HCEC 1CT (cell line): ENCODE results near the gene C20orf141.
"Not testable (repeated sequence)": the region's sequence is repeated elsewhere in the genome, so short reads cannot be mapped to it uniquely, and the experiment has no call there.

Source experiments
- DNase-seq: peaks from one replicate; pipeline ENCODE4 v3.0.0-alpha.2; 2017

C20orf141 gene

GRCh38 chr20:2820896-2821869 is 6.4 kb downstream of the C20orf141 start:
- DNase-seq, result no peak

DNA sequence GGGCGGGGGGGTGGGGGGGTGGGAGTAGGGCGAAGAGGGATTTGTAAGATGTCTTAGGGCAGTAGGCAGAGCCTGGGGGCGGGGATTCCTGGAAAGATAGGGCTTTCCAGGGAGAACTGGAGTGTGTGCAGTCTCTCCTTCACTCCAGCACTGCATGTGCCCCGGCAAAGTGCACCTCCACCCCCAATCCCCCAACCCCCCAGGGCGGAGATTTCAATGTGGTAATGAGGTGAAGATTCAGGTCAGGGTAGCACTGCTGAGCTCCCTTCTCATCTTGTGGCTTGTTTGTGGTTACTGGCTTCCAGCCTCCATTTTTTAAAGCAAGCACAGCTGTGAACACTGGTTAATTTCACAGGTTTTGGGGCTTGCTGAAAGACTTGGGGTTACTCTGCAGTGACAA is 7.3 kb downstream of the C20orf141 start:
- no peak for DNase-seq

DNA sequence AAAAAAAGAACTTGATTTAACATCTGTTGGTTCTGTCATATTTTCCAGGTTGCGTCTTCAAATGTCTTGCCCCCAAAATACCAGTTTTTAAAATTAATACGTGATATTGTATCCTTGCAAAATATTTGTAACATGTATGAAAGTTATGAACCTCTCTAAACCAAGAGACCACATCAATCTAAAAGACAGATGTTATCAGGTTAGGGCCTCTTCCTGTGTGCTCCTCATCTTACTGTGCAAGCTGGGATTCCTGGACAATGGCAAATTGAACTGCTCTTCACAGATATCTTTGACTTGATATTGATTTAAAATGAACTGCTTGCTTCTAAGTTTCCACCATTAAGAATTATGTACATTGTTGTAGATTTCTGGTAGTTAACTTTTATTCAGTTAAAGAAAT is 11.0 kb downstream of the C20orf141 start:
- no peak for DNase-seq

DNA sequence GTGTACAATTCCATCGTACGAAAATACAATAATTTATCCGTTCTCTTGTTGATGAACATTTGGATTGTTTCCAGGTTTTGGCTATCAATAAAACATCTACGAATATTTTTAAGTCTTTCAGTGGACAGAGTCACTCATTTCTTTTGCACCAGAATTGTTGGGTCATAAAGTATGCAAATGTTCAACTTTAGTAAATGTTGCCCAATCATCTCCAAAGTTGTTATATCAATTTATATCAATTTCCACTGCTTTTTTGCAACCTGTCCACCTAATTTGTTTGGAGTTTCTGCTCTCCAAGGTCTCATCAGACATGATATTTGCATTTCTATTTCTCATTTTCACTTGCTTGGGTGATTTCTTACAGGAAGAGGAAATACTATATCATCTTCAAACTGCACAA is 11.9 kb downstream of the C20orf141 start:
- no peak for DNase-seq

- DNase-seq, result no peak
These were observed 14.6 kb downstream of the C20orf141 start for GRCh38 chr20:2829376-2829775.

DNA sequence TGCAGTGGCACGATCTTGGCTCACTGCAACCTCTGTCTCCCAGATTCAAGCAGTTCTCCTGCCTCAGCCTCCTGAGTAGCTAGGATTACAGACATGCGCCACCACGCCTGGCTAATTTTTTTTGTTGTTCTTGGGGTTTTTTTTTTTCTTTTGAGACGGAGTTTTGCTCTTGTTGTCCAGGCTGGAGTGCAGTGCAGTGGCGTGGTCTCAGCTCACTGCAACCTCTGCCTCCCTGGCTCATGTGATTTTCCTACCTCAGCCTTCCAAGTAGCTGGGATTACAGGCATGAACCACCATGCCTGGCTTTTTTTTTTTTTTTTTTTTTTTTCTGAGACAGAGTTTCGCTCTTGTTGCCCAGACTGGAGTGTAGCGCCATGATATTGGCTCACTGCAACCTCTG is 16.4 kb downstream of the C20orf141 start:
- not testable (repeated sequence) for DNase-seq

DNA sequence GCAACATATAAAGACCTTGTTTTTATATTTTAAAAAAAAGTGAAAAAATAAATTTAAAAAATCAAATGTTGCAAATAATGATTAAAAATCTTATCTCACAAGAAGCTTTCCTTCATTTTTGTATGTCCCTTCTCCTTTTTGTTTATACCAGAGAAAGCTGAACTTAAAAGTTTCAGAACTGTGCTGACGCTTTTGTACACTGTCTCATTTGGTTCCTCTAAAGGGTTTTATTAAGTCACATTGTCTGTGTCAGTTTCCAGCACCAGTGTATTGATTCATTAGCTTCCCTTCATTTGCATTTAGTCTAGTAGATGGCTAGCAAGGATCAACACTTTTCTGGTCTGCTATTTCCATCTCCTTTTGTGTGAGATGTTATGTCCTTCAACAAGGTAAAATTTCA is 19.0 kb downstream of the C20orf141 start:
- DNase-seq, result no peak

DNA sequence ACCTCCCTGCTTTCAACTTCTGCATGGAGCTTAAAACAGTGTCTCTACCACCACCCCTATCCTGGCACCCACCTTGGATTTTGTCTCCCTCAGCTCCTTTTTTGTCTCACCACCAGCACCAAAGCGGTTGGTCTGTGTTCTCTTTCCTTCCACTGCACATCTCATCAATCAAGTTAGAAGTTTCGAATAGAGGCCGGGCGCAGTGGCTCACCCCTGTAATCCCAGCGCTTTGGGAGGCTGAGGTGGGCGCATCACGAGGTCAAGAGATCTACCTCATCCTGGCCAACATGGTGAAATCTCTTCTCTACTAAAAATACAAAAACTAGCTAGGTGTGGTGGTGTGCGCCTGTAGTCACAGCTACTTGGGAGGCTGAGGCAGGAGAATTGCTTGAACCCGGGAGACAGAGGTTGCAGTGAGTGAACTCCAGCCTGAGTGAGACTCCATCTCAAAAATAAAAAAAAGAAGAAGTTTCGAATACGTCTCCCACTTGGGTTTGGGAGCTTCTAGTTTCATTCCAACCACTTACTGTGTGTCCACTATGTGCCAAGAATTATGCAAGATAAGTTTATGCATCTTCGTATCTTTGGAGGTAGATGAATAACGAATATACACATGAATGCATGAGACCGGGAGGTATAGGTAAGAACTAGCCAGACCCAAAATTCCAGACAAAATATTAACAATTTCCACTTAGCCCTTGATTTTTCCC is 19.8 kb downstream of the C20orf141 start:
- DNase-seq, result no peak

GRCh38 chr20:2835331-2835796 is 20.6 kb downstream of the C20orf141 start:
- no peak for DNase-seq

DNA sequence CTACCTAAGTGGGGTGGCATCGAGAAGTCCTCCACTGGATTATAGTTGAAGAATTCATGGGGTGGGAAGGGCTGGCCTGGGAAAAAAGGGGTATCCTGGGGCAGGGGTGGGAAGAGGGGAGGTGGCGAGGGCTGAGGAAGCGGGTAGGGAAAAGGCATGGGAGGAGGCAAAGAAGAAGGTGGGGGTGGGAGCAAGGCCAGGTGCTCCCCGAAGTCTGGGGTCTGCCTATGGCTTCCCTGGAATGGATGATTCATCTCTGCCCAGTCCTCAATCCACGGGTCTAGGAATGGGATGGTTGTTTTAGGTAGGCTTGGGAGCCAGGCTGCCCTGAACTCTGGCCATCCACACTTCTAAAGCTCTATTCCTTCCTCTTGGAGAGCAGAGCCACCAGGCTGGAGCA is 21.2 kb downstream of the C20orf141 start:
- DNase-seq, result no peak

DNA sequence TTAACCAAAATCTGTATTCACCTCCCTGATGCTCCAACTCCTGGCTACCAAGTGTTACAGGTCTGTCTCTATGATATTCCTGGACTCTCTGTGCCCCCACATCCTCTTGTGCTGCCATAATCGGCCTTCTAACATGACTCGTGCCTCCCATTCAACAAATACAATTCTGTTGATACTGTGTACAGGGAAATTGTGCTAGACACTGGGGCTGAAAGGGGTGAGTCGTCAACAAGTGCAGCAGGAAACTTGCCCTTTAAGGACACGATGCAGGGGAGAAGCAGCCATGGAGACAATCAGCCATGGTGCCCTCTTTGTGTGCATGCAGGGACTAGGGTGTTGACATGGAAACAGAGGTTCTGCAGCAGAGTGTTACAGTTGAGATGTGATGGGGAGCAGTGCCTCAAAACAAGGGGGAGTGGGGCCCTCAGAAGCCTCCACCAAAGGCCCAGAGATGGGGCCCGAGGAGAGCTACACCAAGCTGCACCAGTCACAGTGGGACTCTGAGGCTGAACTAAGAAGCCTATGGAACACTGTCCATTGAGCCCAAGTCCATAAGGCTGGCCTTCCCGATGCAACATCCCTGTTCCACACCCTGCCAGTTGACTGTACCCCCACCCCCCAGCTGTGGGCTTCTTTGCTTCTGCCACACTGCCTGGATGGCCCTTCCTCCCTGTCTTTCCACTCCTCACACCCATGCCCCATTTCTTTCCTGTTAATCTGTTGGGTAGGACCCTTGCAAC is 22.6 kb downstream of the C20orf141 start:
- no peak for DNase-seq

DNA sequence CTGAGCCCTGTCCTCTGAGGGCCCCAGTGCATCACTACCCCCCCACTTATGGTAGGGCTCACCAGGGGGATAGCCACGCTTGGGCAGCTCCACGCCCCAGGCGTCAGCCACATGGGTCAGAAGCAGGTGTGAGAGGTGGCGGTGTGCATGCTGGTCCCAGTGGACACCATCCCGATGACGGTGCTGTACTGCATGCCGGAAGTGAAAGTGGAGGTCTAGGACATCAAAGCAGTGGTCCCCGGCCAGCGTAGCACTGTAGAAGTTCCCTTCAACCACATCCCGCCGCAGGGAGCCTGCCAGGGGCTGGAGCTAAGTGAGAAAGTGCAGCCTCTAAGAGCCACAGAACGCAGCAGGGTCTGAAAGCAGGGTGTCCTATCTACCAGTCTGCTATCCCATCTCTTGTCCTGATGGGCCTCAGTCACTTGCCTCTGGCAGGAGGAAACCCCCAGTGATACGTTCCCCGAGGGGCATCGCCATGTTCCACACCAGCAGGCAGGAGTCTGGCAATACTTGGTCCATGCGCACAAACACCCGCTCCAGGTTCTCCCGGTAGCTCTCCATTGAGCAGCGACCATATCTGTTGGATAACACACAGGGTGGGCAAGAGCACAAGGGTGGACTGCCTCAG is 23.5 kb downstream of the C20orf141 start:
- no peak for DNase-seq

GRCh38 chr20:2838847-2839671 is 24.3 kb downstream of the C20orf141 start:
- no peak for DNase-seq

GRCh38 chr20:2839732-2840137 is 24.9 kb downstream of the C20orf141 start:
- no peak for DNase-seq

DNA sequence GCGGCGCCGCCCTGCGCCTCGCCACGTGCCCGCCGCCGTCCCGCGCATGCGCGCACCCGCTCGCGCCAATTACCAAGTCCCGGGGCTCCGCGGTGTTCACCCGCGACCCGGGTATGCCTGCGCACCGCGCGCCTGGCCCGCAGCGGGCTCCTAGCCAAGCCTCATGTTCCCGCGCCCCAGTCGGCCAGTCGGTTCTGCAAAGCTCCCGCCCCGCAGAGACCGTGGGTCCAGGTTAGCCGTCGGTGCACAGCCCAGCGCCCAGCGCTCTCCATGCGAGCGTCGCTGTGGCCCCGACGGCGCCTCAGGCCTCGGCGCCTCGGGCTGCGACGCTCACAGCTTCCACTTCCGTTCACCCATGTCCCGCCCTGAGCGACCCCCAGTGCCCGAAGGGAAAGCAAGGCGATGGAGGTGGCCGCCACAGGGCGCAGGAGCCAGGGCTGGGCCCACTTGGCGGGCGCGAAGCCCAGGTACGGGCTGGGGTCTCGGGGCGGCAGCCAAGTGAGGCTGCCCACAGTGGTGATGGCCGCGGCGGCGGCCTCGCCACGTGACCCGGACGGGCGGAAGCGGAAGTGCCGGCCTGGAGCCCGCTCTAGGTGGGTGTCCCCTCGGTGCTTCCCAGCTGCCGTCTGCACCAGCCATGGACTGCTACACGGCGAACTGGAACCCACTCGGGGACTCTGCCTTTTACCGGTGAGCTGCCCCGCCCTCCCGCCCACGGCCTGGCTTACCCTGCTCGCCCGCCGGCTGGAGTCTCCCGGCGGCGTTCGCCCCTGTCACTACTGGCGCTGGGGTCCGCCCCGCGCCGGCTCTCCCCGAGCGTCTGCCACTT is 25.6 kb downstream of the C20orf141 start, which contains the start of the genes PCED1A and VPS16:
Gene PCED1A (minus strand): TSS at position 518 of the 829 bp plus-strand sequence. CDS start 743 bp downstream, outside the sequence.
Gene VPS16 (plus strand): TSS at position 608 of the 829 bp plus-strand sequence. CDS start 30 bp downstream, at position 638.
- DNase-seq, result peak; percentile 89

GRCh38 chr20:2840967-2841531 is 26.3 kb downstream of the C20orf141 start:
- DNase-seq, result peak; percentile 68

- no peak for DNase-seq
These were observed 30.8 kb downstream of the C20orf141 start for GRCh38 chr20:2845607-2846006.

DNA sequence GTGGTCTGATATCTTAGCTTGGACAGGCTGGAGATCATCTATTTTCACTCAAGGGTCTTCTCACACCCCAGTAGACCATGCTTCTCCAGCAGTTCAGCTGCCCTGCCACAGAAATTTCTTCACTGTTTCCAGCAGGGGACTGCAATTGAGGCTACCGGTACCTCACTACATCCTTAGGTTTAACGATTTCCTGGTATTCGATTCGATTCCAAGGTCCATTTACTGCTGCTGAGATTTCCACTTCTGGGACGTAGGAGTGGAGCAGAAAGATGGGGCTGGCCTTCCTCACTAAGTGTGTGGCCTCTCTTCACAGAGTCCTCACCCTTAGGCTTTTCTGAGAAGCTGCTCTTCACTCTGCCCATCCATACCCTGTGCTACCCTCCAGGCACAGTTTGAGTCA is 31.9 kb downstream of the C20orf141 start:
- no peak for DNase-seq

GRCh38 chr20:2847802-2848201 is 33.0 kb downstream of the C20orf141 start:
- DNase-seq, result no peak

GRCh38 chr20:2849529-2849928 is 34.7 kb downstream of the C20orf141 start:
- DNase-seq, result no peak
